Stimulated activated CD4-positive, alpha-beta T cell treated with anti-CD3 and anti-CD28 coated beads, TNF-alpha, amount 100 ng/mL, for 4 hours (primary cell): ENCODE data around the gene TPT1.
"Not testable (repeated sequence)": the region's sequence is repeated elsewhere in the genome, so short reads cannot be mapped to it uniquely, and the experiment has no call there.

Source experiments
- DNase-seq, 3 experiments: peaks; one replicate each; pipeline ENCODE4 v3.0.0-alpha.2; 2020; ENCODE audit warnings: low read depth in 3 of 3

The TPT1 gene

DNA sequence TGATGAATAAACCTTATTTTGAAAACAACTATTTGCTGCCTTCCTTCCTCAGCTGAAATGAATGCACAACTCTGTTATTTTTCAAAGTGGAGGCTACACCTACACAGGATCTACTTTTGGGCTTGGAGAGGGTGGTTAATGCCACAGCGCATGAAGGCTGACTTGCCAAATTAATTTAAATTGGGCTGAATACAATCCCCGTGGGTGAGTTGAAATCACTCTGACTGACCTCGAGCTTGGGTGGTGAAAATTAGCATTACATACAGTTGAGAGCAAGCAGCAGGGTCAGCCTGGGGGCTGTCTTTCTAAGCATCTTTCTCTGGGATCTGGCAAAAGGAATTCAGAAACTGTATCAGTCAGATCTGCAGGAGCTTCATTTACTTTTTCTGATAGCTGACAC, 38.5 kb downstream of the TPT1 start:
- no peak for DNase-seq

DNA sequence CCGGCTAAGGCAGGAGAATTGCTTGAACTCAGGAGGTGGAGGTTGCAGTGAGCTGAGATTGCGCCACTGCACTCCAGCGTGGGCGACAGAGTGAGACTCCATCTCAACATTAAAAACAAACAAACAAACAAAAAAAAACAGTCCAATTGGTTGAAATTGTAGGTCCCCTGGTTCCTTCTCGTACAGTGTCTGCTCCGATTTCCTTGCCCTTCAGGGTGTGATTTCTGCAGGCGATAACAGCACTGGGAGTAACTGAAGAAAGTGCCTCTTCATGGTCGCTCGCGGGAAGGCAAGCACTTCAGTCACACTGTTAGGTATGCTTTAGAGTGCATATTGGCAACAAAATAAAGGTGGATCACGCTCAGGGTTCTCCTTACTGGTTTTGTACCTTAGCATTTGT, 39.7 kb downstream of the TPT1 start:
- no peak for DNase-seq

DNA sequence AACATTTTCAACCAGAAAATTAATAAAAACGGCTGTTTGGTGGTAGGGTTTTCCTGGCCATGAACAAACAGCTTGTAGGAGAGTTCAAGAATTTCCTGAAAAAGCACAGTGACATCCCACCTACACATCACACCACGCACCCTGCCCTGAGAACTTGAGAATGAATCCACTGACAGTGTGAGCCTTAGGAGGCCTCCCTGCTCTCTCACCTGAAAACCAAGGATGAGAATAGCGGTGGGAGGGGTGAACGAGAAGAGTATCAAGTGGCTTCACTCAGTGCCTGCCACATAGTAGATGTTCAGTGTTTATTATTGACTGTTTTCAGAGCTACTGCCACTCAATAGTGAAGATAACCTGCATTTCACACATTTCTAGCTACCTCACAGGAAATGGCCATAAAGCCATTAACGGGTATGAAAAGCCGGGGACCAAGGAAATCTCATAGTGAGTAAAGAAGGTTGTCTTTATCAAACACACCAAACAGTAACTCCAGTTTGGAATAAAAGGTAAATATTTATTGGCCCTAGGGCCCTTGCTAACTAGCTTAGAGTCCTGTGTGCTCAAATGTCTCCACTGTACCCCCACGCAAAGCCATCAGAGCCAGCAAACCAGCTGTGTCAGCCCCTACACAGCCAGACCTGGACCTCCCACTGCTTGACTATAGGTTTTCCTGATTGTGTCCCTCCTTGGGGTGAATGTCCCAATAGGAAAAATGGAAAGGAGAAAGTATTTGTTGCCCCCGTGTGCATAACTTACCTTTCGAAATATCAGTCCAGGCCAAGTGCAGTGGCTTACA, 40.6 kb downstream of the TPT1 start:
- no peak for DNase-seq

GRCh38 chr13:45299194-45299593, 41.8 kb downstream of the TPT1 start:
- DNase-seq, result no peak

DNA sequence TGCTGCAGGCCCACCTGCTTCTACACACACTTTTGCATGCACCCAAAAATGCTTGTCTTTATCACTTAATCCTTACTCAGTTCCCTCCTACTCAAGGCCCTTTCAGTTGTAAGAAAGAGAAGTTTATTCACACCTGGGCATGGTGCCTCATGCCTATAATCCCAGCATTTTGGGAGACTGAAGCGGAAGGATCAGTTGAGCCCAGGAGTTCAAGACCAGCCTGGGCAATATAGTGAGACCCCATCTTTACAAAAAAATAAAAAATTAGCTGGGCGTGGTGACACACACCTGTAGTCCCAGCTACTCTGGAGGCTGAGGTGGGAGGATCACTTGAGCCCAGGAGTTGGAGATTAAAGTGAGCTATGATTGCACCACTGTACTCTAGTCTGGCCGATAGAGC, 42.4 kb downstream of the TPT1 start:
- not testable (repeated sequence) for DNase-seq

DNA sequence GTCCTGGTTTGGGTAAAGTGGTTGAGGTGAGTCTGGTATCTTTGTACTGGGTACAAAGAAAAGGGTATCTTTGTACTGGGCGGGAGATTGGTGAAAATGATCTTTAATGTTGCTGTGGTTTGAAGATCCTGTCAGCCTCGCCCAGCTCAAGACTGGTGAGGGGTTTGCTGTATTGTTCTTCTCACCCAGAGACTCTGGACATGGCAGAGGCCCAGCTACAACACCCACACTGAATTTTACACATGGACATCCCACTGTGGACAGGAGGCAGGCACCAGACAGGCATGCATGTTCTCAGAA, 42.8 kb downstream of the TPT1 start:
- DNase-seq, result no peak

GRCh38 chr13:45297456-45298205, 43.4 kb downstream of the TPT1 start:
- DNase-seq, result no peak

GRCh38 chr13:45296259-45296658, 44.7 kb downstream of the TPT1 start:
- DNase-seq, result no peak

- DNase-seq, result no peak
These were observed 45.4 kb downstream of the TPT1 start for GRCh38 chr13:45295536-45295935.

- no peak for DNase-seq
These were observed 48.8 kb downstream of the TPT1 start for GRCh38 chr13:45292176-45292575.

GRCh38 chr13:45289936-45290563, 50.9 kb downstream of the TPT1 start:
- no peak for DNase-seq
